Vagina (tissue), 2 donors: ENCODE results near the gene KRTAP9-6.

Source experiments
- POLR2A ChIP-seq, 2 donors: fragments of 450-650 bp; IDR thresholded peaks; one replicate each; pipeline ENCODE4 v1.6.1; 2017; ENCODE audit warnings: antibody characterized with exemption in 2 of 2, mild to moderate bottlenecking in 2 of 2, moderate library complexity in 2 of 2
- POLR2AphosphoS5 ChIP-seq, 2 donors: sonication (generic); formaldehyde crosslinking; IDR thresholded peaks; one replicate each; pipeline ENCODE4 v1.9.0; 2017; ENCODE audit warnings: antibody characterized with exemption in 2 of 2, mild to moderate bottlenecking in 2 of 2, low read depth in 1 of 2; ENCODE audit not compliant: insufficient read depth in 1 of 2
- TF ChIP-seq, protein P1 (sequence below), 3 experiments: fragments of 450-650 bp in 2 of 3; fragments of 200-600 bp in 1 of 3; sonication (generic) in 1 of 3; IDR thresholded peaks; one replicate each; pipeline ENCODE4 v1.5.1; 2017 to 2019; ENCODE audit warnings: antibody characterized with exemption in 3 of 3, mild to moderate bottlenecking in 2 of 3, moderate library complexity in 2 of 3

DNA sequence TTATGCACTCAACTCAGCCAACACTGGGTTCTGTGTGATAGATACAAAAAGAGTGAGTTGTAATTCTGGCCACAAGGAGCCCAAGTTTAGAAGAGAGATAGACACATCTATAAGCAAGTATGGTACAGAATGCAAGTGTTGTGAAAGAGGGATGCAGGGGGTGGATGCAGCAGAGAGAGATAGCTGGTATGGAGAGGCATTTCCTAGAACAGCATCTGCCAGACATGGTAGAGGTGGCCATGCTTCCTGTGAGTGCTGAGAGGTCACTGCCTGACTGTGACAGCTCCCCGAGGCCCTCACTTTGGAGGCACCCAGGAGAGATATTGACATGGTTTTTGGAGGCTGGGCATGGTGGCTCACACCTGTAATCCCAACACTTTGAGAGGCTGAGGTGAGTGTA is 45.9 kb downstream of the KRTAP9-6 start:
- TF ChIP-seq, protein P1, sequence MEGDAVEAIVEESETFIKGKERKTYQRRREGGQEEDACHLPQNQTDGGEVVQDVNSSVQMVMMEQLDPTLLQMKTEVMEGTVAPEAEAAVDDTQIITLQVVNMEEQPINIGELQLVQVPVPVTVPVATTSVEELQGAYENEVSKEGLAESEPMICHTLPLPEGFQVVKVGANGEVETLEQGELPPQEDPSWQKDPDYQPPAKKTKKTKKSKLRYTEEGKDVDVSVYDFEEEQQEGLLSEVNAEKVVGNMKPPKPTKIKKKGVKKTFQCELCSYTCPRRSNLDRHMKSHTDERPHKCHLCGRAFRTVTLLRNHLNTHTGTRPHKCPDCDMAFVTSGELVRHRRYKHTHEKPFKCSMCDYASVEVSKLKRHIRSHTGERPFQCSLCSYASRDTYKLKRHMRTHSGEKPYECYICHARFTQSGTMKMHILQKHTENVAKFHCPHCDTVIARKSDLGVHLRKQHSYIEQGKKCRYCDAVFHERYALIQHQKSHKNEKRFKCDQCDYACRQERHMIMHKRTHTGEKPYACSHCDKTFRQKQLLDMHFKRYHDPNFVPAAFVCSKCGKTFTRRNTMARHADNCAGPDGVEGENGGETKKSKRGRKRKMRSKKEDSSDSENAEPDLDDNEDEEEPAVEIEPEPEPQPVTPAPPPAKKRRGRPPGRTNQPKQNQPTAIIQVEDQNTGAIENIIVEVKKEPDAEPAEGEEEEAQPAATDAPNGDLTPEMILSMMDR (IDR thresholded peaks at IDR 0.05), result no peak
- TF ChIP-seq POLR2A (IDR thresholded peaks at IDR 0.05) (no peak), POLR2AphosphoS5 (IDR thresholded peaks at IDR 0.05; ENCODE audit: insufficient read depth in 1 of 2, low read depth in 1 of 2) (no peak)
